Measurements from ENCODE around the gene PRLR. TPM values are rescaled to one million over a fixed set of nuclear protein-coding genes. Genes with fewer than 3 reads are reported as not detected.
A peak's percentile ranks its signal among the peaks of the same experiment; 100 is the strongest.
"Not testable (repeated sequence)": the region's sequence is repeated elsewhere in the genome, so short reads cannot be mapped to it uniquely, and the experiment has no call there.

Gene PRLR
- total RNA-seq, 1 experiment from 2014 or later = 0.96 TPM

- DNase-seq (ENCODE audit: low read depth) = no peak
These were observed 34.8 kb downstream of the PRLR start for GRCh38 chr5:35195472-35195852.

GRCh38 chr5:35194635-35195471 lies 35.4 kb downstream of the PRLR start:
- no peak for DNase-seq (ENCODE audit: low read depth)

GRCh38 chr5:35192506-35192905 lies 37.8 kb downstream of the PRLR start:
- DNase-seq (ENCODE audit: low read depth) = no peak

GRCh38 chr5:35189801-35190200 lies 40.5 kb downstream of the PRLR start:
- DNase-seq (ENCODE audit: low read depth) = not testable (repeated sequence)

- DNase-seq (ENCODE audit: low read depth) = no peak
These were observed 42.2 kb downstream of the PRLR start for GRCh38 chr5:35188031-35188457.

GRCh38 chr5:35187621-35188020 lies 42.7 kb downstream of the PRLR start:
- not testable (repeated sequence) for DNase-seq (ENCODE audit: low read depth)

- no peak for DNase-seq (ENCODE audit: low read depth)
These were observed 43.5 kb downstream of the PRLR start for GRCh38 chr5:35186749-35187148.

GRCh38 chr5:35185518-35185917 lies 44.8 kb downstream of the PRLR start:
- DNase-seq (ENCODE audit: low read depth) = no peak

- DNase-seq (ENCODE audit: low read depth) = no peak
These were observed 46.7 kb downstream of the PRLR start for GRCh38 chr5:35183556-35183955.

GRCh38 chr5:35182910-35183535 lies 47.3 kb downstream of the PRLR start:
- peak; percentile 78 for DNase-seq (ENCODE audit: low read depth)

GRCh38 chr5:35182486-35182885 lies 47.8 kb downstream of the PRLR start:
- peak; percentile 12 for DNase-seq (ENCODE audit: low read depth)

- no peak for DNase-seq (ENCODE audit: low read depth)
These were observed 50.2 kb downstream of the PRLR start for GRCh38 chr5:35180046-35180445.

- no peak for DNase-seq (ENCODE audit: low read depth)
These were observed 52.5 kb downstream of the PRLR start for GRCh38 chr5:35177783-35178182.

GRCh38 chr5:35172533-35172932 lies 57.8 kb downstream of the PRLR start:
- no peak for DNase-seq (ENCODE audit: low read depth)

- DNase-seq (ENCODE audit: low read depth) = no peak
These were observed 58.3 kb downstream of the PRLR start for GRCh38 chr5:35171991-35172390.

GRCh38 chr5:35171078-35171477 lies 59.2 kb downstream of the PRLR start:
- peak; percentile 5 for DNase-seq (ENCODE audit: low read depth)

- no peak for DNase-seq (ENCODE audit: low read depth)
These were observed 64.2 kb downstream of the PRLR start for GRCh38 chr5:35166043-35166442.

- no peak for DNase-seq (ENCODE audit: low read depth)
These were observed 65.3 kb downstream of the PRLR start for GRCh38 chr5:35164860-35165542.

GRCh38 chr5:35163710-35164033 lies 66.6 kb downstream of the PRLR start:
- no peak for DNase-seq (ENCODE audit: low read depth)

GRCh38 chr5:35162848-35163709 lies 67.2 kb downstream of the PRLR start:
- no peak for DNase-seq (ENCODE audit: low read depth)

GRCh38 chr5:35161652-35162273 lies 68.5 kb downstream of the PRLR start:
- no peak for DNase-seq (ENCODE audit: low read depth)
